GM18858 (cell line): ENCODE measurements around the gene FLYWCH1.

Experiments
- ATAC-seq: cut with Tn5 transposase; IDR thresholded peaks from one replicate; pipeline ENCODE4 v1.9.1; 2021; ENCODE audit not compliant: unreplicated experiment

The FLYWCH1 gene, protein sequence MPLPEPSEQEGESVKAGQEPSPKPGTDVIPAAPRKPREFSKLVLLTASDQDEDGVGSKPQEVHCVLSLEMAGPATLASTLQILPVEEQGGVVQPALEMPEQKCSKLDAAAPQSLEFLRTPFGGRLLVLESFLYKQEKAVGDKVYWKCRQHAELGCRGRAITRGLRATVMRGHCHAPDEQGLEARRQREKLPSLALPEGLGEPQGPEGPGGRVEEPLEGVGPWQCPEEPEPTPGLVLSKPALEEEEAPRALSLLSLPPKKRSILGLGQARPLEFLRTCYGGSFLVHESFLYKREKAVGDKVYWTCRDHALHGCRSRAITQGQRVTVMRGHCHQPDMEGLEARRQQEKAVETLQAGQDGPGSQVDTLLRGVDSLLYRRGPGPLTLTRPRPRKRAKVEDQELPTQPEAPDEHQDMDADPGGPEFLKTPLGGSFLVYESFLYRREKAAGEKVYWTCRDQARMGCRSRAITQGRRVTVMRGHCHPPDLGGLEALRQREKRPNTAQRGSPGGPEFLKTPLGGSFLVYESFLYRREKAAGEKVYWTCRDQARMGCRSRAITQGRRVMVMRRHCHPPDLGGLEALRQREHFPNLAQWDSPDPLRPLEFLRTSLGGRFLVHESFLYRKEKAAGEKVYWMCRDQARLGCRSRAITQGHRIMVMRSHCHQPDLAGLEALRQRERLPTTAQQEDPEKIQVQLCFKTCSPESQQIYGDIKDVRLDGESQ

DNA sequence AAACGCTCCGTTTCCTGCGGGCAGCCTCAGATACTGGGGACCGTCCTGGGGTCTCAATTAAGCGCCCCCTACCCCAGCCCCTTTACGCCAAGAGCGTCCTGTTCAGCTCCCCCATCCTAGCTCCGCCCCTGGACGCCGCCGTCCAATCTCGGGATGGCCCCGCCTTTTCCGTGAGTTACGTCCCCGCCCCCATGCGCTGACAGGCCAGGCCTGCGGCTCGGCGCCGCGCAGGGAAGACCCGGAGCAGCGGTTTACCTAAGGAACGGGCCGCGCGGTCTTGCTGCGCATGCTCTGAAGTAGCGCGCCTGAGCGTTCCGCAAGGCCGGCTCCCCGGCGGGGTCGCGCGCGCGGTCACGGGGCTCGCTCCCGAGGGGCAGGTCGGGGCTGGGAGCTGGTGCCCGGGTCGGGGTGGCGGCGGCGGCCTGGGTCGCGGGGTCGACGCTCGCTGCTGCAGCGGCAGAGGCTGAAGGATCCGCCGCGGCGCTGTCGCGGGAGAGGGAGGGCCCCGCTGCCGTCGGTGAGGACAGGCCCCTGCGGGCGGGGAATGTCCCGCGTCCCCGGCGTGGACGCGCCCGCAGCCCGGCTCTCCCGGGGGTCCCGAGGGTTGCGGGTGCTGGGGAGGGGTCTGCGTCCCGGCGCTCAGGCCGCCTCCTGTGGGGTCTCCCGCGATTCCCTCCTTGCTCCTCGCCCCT, at the start of gene FLYWCH1:
Gene FLYWCH1, plus strand, starts transcription at position 294 of the 692 bp plus-strand sequence. CDS start 17,755 bp downstream, outside the sequence.
- ATAC-seq, result peak; percentile 66

DNA sequence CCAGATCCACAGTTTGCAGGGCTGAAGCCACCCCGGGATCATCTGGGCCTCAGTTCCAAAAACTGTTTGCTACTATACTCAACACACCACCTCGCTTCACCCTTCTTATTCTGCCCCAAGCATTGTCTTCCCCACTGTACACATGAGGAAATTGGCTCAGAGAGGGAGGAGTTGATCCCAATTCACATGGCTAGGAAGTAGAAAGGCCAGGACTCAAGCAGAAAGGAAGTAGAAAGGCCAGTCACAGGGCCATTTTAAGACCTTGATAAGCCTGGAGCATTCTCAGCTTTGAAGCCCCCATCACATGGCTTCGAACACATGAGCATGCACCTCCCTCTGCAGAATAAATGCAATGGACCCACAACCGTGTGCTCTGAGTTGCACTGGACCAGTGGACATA, 46.1 kb upstream of the FLYWCH1 start:
- ATAC-seq, result no peak

DNA sequence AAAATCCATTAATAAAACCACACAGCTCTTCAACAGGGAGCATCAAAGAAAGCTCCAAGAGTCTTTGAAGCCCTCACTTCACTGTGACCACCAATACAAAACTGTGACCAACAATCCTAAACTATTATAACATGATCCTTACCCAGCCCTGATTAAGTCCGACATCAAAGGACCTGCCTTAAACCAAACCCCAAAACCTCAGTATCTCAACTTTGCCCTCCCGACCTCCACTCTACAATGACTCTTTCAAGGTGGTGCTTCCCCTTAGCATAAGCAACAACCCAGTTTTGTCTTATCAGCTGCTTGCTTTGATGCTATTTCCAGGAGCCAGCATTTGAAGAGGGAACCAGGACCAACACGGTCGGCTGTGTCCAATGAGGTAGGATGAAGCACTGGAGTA, 45.3 kb upstream of the FLYWCH1 start:
- ATAC-seq, result no peak

DNA sequence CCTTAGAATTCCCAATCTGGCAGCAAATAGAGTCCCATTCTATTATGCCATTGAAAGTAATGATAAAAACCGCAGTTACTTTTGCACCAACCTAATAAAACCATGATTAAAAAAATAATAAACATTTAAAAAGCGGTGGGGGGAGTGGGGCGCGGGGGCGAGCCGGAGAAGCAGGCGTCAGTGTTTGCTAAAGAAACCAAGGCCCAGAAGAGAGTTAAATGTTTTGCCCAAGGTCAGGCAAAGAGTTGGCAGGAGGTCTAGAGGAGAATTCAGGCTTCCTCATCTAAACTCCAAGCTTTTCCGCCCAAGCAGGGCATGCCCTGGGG, 44.1 kb upstream of the FLYWCH1 start:
- ATAC-seq, result no peak

DNA sequence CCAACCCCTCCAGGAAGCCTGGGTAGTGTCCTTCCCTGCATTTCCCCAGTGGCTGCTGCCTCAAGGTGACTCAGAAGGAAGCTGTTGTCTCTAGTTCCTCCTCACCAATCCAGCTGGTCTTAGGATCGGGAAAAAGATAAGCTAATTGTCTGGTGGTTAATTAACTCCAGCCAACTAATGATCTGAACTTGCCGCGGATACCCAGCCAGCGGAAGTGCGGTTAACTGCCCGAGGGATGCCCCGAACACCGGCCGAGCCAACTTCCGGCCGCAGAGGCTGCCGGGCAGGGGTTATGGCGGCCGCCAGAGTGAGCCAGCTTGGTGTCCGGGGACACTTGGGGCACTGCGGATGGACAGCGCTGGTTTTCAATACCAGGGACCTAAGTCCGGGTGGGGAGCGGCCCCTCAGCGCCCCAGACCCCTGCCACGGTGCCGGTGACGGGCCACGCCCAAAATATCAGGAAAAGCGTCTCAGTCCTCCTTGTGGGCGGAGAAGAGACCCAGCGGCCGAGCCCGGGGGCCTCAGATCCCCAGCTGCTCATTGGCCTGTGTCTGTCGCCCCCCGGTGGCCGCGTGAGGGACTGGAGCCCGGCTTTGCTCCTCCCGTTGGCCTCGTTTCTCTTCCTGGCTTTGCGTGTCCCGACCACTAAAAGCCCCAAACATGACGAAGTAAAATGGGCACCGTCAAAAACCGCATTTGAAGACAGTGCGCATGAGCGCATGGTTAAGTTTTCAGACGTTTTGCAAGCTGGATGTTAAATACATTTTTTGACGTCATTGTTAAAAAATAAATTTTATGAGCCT, 43.5 kb upstream of the FLYWCH1 start:
- ATAC-seq, result peak; percentile 65

DNA sequence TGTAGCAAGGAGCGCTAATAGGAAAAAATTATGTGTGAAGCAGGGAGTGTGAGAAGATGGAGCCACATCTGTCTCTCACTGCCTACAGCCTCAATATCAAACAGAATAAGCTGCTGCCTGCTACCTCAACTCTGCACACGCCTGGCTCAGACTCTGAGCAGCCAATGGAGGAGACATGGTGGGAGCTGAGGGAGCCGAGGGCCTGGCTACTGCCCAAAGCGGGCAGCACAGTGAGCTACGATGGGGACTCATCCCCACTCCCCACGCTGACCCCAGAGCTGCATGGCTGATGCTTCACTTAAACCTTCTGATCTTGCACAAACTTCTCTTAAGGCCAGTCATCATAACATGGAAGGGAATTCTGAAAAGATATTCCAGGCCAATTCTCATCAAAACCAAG, 39.8 kb upstream of the FLYWCH1 start:
- no peak for ATAC-seq

DNA sequence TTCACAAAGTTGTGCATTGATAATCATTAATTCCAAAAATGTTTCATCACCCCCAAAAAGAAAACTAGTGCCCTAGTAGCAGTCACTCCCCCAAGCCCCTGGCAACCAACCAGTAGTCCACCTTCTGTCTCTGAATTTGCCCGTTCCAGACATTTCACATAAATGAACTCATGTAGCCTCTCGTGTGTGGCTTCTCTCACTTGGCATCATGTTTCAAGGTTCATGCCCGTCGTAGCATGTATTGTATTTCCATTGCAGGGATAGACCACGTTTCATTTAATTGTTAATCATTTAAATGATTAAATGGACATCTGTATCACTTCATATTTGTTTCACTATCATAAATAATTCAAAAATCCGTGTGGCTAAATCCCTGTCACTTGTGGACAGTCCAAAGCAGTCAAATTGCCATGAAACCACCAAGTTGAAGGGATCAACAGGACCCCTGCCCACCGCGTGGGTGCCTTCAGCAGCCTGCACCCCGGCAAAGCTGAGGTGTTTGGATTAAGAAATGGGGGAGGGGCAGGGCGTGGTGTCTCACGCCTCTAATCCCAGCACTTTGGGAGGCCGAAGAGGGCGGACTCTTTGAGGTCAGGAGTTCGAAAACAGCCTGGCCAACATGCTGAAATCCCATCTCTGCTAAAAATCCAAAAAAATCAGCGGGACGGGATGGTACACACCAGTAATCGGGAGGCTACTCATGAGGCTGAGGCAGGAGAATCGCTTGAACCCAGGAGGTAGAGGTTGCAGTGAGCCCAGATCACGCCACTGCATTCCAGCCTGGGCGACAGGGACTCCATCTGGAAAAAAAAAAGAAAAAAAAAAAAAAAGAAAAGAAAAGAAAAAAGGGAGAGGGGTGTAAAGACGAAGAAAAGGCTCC, 37.5 kb upstream of the FLYWCH1 start:
- no peak for ATAC-seq

DNA sequence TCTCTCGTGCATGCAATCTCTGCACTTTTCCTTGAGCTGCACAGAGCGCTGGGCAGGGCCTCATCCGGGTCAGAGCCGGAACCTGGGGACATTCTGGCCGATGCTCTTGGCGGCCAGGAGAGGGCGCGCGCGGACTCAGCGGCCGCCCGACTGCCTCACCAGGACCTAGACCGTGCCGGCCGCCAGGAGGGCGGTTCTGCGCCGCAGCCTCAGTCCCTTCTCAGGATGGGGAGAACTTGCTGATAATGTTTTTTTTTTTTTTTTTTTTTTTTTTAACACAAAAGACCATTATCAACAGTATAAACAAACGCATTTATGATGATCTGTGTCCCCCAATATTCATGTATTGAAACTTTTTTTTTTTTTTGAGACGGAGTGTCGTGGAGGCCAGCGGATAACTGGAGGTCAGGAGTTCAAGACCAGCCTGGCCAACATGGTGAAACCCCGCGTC, 36.8 kb upstream of the FLYWCH1 start:
- no peak for ATAC-seq

DNA sequence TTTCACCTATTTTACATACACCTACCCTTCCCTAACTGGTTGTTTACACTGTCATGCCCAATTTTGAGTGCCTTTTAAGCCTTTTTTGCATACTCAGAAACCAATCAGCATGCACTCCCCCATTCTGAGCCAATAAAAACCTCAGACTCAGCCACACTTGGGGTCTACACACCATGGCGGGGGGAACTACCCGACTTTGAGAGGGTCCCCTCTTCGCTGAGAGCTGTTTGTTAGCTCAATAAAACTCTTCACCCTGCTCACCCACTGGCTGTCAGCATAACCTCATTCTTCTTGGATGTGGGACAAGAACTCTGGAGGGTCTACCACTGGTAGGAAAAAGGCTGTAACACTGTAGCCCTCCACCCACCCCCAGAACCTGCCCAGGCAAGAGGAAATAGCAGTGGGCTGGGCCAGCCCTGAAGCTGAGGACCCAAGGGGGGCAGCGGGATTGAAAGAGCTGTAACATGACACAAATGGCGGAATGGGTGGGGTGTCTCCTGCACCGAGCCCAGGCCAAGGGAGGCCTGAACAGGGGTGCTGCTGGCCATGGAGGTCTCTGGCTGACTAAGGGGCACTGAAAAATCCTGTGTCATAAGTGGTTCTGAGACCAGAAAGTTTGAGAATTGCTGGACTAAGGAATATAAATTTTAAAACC, 31.8 kb upstream of the FLYWCH1 start:
- ATAC-seq, result no peak

DNA sequence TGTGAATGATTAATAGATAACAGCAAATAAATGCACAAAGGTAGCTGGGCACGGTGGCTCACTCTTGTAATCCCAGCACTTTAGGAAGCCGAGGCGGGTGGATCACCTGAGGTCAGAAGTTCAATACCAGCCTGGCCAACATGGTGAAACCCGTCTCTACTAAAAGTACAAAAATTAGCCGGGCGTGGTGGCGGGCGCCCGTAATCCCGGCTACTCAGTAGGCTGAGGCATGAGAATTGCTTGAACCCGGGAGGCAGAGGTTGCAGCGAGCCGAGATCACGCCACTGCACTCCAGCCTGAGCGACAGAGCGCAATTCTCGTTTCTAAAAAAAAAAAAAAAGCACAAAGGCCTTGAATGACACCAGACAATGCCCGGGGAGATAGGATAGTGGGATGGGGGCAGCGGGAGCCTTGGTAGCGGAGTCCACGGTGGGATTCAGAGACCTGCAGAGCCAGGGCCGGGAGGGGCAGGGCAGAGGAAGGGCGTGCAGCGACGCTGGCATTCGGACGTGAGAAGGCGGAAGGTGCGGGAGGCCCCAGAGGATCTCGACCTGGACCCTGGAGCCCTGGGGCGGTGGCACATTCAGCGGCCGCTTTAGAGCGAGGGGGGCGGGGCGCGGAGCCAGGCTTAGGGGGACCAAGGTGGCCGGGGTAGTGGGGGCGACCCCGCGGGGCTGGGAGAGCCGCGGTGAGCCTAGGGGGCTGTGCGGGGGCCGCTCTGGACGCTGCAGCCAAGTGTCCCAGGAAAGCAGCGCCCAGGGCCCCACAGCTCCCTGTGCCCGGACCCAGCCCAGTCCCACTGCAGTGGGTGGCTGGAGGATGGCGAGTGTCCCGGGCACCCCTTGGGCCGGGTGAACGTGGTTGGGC, 29.7 kb upstream of the FLYWCH1 start:
- ATAC-seq, result no peak

DNA sequence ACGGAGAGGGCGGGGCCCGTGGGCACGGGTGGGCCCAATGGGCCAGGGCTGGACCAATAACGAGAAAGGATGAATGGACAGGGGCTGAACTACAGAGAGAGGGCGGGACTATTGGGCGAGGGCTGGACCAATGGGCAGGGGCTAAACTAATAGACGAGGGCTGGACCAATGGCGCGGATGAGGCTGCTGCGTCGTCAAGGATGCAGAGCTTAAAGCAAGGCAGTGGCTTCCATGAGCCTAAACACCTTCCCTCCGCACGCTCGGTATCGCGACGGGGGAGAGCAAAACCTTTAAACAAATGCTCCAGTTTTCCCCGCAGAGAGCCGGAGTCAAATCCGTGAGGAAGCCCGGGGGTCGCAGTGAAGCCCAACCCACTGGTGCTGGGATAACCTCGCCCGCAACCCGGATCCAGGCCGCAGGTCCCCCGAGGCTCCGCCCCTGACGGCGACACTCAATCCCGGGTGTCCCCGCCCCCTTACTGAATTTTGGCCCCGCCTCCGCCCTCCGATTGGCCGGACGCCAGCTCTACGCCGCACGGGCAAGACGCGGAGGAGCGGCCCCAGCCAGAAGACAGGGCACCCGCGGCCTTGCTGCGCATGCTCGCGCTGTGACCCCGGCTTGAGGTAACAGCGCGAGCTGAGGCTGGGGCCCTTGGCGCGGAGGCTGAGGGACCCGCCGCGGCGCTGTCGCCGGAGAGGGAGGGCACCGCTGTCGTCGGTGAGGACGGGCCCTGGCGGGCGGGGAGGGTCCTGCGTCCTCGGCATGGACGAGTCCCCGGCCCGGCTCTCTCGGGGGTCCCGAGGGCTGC, 28.9 kb upstream of the FLYWCH1 start, which contains the start of gene FLYWCH2:
Gene FLYWCH2, plus strand, starts transcription at position 566 of the 808 bp plus-strand sequence. CDS start 13,235 bp downstream, outside the sequence.
- ATAC-seq, result peak; percentile 73

DNA sequence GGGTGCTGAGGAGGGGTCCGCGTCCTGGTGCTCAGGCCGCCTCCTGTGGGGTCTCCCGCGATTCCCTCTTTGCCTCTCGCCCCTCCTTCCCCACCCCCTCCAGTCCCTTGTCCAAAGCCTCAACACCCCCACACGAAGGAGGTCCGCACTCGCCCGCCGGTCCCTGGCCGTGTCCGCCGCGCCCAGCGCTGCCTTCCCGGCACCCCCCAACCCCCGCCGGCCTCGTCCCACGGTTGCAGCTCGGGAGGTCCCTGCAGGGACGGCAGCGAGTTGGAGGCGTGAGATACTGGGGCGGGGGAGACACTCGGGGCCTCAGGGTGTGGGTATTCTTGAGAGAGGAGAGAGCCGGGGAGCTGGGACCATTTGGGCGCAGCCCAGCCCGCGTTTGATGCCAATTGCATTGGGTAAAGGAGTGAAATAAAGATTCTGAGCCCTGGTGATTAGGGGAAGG, 28.2 kb upstream of the FLYWCH1 start:
- no peak for ATAC-seq

DNA sequence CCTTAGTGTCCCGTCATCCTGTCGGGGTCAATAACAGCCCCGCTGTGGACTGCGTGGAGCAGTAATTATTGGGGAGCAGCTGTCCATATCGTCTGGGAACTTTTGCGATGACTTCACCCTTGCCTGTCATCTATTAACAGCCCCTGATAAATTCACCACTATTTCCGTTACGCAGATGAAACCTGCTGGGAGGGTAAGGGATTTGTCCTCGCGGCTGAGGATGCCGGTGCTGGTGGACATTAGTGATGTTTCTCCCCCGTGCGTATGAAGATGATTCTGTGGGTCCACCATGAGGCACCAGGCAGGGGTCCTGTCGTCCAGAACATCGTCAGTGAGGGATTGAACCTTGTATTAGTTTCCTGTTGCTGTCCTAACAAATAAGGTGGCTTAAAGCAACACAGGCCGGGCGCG, 27.7 kb upstream of the FLYWCH1 start:
- ATAC-seq, result no peak

DNA sequence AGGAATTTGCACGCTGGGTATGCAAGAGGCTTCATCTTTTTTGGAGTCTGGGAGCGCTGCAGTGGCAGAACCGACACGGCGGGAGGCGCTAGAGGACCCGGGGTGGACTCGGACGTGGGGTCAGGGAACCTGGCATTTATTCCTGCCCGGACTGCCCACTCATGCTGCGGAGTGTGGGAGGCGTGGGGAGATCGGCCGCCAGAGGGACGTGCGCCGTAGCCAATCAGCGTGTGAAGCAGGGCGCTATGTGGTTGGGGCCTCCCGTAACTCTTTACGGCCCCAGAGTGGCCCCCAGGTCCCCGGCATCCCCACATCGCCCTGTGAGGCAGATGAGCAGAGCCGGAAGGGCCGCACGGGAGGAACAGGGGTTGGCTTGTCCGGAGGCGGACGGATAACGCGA, 17.5 kb upstream of the FLYWCH1 start:
- no peak for ATAC-seq

DNA sequence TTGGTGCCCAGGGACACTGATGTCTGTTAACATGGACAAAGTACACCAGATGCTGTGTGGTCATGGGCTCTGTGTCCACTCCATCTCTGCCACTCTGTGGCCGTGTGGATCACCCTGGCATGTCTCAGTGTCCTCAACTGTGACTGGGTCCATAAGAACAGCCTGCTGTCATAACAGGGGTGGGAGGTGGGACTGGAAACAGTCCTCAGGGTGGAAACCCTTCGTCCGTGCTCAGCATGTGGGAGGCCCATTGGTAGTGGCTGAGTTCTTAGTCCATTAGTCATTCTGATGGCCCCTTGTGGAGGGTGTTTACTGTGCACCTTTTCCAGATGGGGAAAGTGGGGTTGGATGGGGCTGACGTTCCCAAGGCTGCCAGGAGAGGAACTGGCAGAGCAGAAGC, 15.9 kb upstream of the FLYWCH1 start:
- no peak for ATAC-seq

DNA sequence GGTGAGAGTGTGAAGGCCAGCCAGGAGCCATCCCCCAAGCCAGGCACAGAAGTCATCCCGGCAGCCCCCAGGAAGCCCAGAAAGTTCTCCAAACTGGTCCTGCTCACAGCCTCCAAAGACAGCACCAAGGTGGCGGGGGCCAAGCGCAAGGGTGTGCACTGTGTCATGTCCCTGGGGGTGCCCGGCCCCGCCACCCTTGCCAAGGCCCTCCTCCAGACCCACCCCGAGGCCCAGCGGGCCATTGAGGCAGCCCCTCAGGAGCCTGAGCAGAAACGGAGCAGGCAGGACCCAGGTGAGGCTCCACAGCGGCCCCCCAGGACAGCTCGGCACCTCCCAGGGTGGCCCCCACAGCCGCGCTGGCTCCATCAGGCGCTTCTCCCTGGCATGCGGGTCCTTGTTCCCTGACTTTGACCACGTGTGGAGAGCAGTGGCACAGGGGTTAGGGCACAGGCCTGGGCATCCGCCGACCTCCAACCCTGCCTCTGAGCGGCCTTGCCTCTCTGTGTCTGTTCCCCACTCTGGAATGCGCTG, 15.2 kb upstream of the FLYWCH1 start:
- no peak for ATAC-seq

DNA sequence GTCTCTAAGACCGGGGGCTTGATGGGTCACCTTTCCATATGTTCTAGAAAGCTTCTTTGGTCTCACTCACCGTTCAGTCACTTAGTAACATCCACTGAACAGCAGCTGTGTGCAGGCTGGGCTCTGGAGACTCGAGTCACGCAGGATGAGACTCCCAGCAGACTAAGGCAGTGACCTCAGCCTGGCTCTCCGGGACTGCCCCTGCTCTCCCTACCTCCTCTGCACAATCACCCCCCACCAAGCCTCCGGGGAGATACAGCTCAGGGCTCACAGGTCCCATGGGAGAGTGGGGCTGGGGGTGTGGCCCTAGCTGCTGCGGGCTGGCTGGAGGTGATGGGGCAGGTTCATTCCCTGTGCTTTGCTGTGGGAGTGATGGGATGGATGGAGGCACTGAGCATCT, 14.6 kb upstream of the FLYWCH1 start:
- ATAC-seq, result no peak
